Activated CD4-positive, CD25-positive, alpha-beta regulatory T cell (primary cell): ENCODE data around the gene ACTL8.

ENCODE experiments used
- DNase-seq, 4 experiments: peaks; one replicate each; lab custom pipeline; 2025; lab: John Stamatoyannopoulos, UW

ACTL8 gene

GRCh38 chr1:17805869-17806684, 50.9 kb downstream of the ACTL8 start:
- no peak for DNase-seq

DNA sequence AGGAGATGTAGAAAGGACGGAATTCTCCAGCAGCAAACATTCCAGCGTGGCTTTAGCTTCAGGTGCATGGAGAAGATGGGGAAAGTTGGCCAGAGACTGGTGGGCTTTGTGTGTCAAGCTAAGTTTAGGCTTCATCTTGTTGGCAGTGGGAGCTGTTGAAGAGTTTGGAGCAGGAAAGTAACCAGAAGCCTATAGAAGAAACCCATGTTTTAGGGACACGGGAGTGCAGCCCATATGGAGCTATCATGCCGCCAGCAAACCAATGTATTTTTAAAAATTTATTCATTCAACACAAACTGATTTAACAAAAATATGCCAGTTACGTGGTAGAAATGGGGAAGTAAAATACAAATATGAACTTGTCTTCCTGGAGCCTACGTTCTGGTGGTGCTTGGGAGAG, 53.7 kb downstream of the ACTL8 start:
- DNase-seq, result no peak

- DNase-seq, result no peak
Measured at GRCh38 chr1:17810668-17811067, 55.5 kb downstream of the ACTL8 start.

- no peak for DNase-seq
Measured at GRCh38 chr1:17816511-17816910, 61.4 kb downstream of the ACTL8 start.

GRCh38 chr1:17819129-17819802, 64.1 kb downstream of the ACTL8 start:
- no peak for DNase-seq

- no peak for DNase-seq
Measured at GRCh38 chr1:17820198-17820597, 65.1 kb downstream of the ACTL8 start.

DNA sequence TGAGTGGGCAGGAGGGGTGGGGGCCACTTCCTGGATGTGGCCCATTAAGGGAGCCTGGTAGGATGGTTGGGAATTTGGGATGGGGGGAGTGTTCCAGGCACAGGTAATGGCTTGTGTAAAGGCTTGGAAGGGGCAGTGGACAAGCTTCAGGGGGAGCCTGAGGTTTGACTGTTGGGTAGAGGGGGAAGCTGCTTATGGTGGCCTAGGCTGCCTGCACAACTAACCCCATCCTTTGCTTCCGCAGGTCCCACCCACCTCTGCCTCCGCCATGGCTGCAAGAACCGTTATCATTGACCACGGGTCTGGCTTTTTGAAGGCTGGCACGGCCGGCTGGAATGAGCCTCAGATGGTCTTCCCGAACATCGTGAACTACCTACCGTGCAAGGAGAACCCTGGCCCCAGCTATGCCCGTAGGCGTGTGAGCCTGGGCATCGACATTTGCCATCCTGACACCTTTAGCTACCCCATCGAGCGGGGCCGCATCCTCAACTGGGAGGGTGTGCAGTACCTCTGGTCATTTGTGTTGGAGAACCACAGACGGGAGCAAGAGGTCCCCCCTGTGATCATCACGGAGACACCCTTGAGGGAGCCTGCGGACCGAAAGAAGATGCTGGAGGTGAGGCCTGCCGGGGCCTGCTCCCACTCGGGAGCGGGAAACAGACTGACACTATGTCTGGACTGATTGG, 67.8 kb downstream of the ACTL8 start:
- DNase-seq, result no peak

GRCh38 chr1:17825273-17826164, 70.4 kb downstream of the ACTL8 start:
- no peak for DNase-seq

DNA sequence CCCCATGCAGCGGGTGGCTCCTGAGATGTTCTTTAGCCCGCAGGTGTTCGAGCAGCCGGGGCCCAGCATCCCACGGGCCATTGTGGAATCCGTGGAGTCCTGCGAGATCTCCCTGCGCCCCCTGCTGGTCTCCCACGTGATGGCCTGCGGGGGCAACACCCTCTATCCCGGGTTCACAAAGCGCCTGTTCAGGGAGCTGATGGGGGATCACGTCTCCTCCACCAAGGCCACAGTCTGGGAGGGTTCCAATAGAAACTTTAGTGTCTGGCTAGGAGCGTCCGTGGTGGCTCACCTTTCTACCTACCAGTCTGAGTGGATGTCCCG, 71.0 kb downstream of the ACTL8 start:
- DNase-seq, result peak in 1 of 4 experiments; percentile 6

DNA sequence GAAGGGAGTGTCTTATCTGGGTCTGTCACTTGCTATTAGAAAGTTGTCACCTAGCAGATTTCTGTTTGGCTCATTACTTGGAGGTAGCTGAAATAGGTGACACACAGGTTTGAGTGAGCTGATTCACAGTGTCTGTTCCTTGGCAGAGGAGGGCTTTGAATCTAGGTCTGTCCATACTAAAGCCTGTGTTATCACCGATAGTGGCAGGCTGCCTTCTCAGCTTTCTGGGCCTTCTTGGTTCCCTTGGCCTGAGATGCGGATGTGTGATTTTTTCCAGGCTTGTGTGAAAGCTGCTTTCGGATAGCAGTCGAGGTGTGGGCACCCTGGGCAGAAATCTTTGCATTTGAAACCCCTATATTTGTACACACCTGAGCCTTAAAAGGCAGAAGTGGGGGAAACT, 73.9 kb downstream of the ACTL8 start:
- DNase-seq, result no peak

GRCh38 chr1:17829579-17829978, 74.4 kb downstream of the ACTL8 start:
- no peak for DNase-seq

- no peak for DNase-seq
Measured at GRCh38 chr1:17831597-17831996, 76.5 kb downstream of the ACTL8 start.

DNA sequence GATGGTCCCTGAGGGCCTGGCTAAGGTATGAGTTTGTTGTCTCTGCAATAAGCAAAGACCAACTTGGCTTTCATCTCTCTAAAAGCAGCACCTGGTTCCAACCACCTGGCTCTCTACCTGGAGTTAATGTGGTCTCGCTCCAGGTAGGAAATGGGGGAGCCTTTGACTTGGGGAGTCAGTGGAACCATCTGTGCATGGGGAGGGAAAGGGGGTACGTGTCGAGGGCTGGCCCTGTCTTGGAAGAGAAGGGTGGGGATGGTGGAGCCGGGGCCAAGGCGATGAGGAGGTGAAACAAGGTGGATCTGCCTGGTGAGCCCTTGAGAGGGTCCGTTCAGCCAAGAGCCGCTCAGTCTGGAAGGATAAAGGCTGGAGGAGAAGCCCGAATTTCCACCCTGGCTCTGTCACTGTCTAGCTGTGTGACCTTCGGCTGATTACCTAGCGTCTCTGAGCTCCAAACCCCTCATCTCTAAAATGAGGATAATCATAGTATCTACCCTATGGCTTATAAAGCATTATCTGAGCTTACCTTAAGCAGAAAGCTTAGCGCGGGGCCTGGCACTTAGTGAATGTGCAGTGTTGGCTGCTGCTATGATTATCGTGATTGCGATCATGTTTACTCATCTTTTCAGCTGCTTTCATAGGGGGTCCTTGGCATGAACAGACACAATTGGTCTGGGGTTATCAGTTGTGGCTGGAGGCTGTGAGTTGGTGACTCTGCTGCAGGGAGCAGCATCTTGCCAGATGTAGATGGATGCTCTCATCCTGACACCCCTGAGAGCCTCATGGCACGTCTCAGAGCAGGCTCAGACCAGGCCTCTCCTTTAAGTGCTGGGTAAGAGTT, 78.7 kb downstream of the ACTL8 start:
- DNase-seq, result no peak

DNA sequence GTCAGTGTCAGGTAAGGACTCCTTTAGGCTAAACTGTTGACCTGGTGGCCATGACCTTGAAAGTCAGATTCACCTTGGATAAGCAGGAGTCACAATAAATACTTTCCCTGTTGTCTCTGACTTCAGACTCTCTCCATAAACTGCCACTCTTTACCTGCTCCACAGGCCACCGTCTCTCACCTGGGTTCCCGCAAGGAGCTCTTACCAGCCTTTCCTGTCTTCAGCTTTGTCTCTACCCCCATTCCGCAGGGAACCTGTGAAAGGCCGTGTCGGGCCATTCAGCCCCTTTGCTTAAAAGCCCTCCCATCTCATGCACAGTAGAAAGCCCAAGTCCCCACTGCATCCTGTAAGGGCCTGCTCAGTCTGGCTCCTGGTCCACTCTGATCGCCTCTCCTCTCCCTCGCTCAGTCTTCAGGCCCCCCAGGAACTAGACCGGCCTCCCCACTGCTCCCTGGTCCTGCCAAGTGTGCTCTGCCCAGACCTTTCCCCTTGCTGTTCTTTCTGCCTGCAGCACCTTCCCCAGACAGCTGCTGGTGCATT, 79.5 kb downstream of the ACTL8 start:
- no peak for DNase-seq

GRCh38 chr1:17837233-17838030, 82.3 kb downstream of the ACTL8 start:
- DNase-seq, result no peak

DNA sequence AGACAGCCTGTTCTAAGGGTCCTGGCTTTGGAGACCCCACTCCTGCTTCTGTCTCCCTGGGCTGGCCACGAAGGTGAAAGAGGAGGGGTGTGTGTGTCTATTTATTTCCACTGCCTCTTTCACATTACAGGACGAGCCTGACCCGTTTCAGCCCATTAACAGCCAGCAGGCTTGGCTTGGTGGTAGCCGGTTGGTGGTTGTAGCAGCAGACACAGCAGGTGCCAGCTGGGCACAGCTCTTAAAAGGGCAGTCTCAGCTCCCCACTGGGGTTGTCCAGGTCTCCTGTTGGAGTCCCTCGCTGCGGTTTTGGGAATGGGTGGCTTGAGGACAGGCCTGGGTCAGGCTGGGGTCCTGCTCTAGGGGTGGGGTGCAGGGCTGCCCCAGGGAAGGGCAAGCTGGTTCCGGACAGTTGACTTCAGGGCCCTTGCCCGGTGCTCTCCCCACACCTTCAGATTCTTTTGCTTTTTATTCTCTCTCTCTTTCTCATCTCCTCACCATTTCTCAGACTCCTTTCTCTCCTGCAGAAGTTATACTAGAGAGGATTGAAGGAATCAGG, 84.6 kb downstream of the ACTL8 start:
- no peak for DNase-seq

GRCh38 chr1:17841944-17842343, 86.8 kb downstream of the ACTL8 start:
- no peak for DNase-seq

DNA sequence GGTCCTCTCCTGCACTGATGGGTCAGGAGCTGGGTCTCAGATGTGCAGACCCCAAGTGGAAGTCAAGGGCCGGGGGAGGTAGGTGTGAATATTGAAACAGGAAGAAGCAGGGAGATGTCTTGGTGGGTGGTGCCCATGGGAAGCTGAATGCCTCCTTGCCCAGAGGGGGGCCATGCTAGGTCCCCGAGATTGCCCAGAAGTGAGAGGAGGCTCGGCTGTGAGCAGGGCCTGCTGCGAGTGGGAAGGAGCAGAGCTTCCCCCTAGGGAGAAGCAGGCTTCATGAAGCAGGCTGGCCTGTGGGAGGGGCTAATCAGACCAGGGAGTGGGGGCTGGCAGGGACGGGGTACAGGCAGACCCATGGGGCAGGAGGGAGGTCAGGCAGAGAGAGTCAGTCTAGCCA, 87.6 kb downstream of the ACTL8 start:
- DNase-seq, result no peak

DNA sequence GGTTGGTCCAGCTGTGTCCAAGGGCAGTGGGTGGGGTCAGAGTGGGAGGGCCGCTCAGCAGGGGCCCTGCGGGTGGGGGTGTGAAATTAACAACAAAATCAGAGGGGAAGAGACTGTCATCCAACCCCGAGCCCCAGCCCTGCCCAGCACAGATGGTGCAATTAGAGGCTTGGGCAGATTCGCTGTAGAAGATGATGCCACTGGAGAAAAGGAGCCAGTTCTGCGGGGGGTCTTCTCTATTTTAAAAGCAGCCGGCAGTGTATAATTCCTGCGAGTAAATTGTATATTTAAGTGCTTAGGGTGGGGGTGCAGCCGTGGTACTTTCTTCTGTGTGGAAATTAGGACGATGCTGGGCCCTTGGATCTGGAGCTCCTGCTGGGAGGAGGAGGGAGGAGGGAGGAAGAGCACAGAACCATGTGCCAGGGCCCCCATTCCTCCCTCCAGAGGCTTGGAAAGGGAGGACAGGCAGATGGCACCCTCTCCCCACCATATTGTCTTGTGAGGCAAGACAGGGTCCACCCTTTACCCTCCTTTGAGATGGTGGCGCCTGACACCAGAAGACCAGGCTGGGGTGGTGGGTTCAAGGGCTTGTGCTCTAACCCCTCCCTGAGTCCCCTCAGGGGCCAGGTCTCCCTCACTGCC, 89.2 kb downstream of the ACTL8 start:
- no peak for DNase-seq
